ENCODE measurements around the gene UBXN4. TPM values are rescaled to one million over a fixed set of nuclear protein-coding genes. Genes with fewer than 3 reads are reported as not detected.
"Not testable (repeated sequence)": the region's sequence is repeated elsewhere in the genome, so short reads cannot be mapped to it uniquely, and the experiment has no call there.

Gene UBXN4
- total RNA-seq, 2 experiments from 2014 or later: 97.0 to 104 TPM

DNA sequence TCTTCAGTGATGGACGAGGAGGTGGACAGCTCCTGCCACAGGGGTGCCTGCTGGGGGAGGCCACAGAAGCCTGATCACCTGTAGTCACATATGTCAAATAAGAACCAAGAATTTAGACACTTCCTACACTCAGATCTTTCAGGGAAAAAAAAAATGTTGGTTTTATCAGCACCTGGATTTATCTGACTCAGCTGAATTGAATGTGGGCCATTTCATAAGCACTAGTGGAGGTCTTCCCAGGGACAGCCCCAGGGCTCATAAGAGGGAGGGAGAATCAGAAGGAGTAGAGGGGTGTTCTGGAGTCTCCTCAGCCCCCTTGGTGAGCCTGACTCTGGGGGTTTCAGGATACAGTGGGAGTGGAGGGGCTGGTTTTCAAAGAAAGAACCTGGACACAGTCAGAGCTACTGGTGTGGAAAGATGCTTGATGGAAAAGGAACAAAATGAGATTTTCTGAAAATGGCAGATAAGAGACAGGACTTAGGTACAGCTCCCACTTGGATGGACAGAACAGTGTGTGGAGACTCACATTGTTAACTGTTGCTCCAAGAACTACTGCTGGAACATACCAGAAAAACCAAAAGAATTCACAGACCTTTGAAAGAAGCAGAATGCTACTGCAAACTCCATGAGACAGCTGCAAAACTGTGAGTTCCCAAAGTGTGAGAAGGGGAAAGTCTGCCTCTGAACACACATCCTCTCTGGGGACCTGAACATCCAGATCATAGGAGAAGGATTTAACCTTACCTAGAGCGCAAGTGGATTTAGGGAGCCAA lies 49.9 kb downstream of the UBXN4 start:
- no peaks in the 10 kb centered on the region for H3K27me3 Mint-ChIP-seq
- H3K9me3 Mint-ChIP-seq (ENCODE audit: low read depth): no peaks in the 10 kb centered on the region
- ChIA-PET POLR2A (interaction anchor here (0.6 kb wide), 1 partner anchor 172 kb away, joined by 4 read pairs; no protein-coding TSS in a partner anchor), CTCF (interaction anchor here (0.7 to 1.5 kb wide), 2 partner anchors 9 to 13 kb away, joined by 3 read pairs; no protein-coding TSS in a partner anchor)
- H3K27ac Mint-ChIP-seq: no peak overlapping the region
- peaks cover 22% of the 10 kb centered on the region for H3K4me1 Mint-ChIP-seq
- no peak for DNase-seq
- no peak overlapping the region for H3K4me3 Mint-ChIP-seq
- intact Hi-C loops (cut with DNase I, micrococcal nuclease): no loop called here
- no peak for ATAC-seq
- H3K36me3 Mint-ChIP-seq (ENCODE audit: low read depth): no peaks in the 10 kb centered on the region

GRCh38 chr2:135792401-135793150 lies 50.9 kb downstream of the UBXN4 start:
- intact Hi-C loops (cut with DNase I, micrococcal nuclease): no loop called here
- ChIA-PET POLR2A (interaction anchor here (0.5 to 0.7 kb wide), 2 partner anchors 26 to 844 kb away, joined by 3 to 4 read pairs; no protein-coding TSS in a partner anchor), CTCF (interaction anchor here (0.7 to 1.5 kb wide), 2 partner anchors 10 to 12 kb away, joined by 3 read pairs; no protein-coding TSS in a partner anchor)
- Mint-ChIP-seq H3K36me3 (ENCODE audit: low read depth) (no peaks in the 10 kb centered on the region), H3K4me3 (no peak overlapping the region), H3K27me3 (no peaks in the 10 kb centered on the region), H3K4me1 (peaks cover 25% of the 10 kb centered on the region), H3K9me3 (ENCODE audit: low read depth) (no peaks in the 10 kb centered on the region), H3K27ac (peak overlapping the region; percentile 45)
- DNase-seq: peak; percentile 58
- peak; percentile 66 for ATAC-seq

DNA sequence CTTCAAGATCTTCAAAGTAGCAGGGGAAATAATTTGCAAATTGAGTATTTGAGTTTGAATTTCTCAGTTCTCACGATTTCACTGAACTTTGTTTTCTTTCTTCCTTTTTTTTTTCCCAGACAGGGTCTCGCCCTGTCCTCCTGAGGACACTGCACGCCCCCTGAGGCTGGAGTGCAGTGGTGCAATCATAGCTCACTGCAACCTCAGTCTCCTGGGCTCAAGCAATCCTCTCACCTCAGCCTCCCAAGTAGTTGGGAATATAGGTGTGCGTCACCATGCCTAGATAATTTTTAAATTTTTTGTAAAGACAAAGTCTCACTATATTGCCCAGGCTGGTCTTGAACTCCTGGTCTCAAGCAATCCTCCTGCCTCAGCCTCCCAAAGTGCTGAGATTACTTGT lies 54.0 kb downstream of the UBXN4 start:
- intact Hi-C loops (cut with DNase I, micrococcal nuclease): loop anchor here in 1 of 2 experiments (5.0 kb wide), 1 partner anchor 808 kb away; no protein-coding TSS in a partner anchor
- DNase-seq; H3K27ac Mint-ChIP-seq; H3K9me3 Mint-ChIP-seq (ENCODE audit: low read depth); ATAC-seq; H3K36me3 Mint-ChIP-seq (ENCODE audit: low read depth); H3K27me3 Mint-ChIP-seq; H3K4me3 Mint-ChIP-seq; POLR2A ChIA-PET: not testable (repeated sequence)
- CTCF ChIA-PET: interaction anchor here (0.6 to 5.9 kb wide), 2 partner anchors 12 to 262 kb away, joined by 4 to 60 read pairs; no protein-coding TSS in a partner anchor
- H3K4me1 Mint-ChIP-seq: peaks cover 29% of the 10 kb centered on the region

- intact Hi-C loops (cut with DNase I, micrococcal nuclease): loop anchor here in 1 of 2 experiments (1.0 to 5.0 kb wide), 2 partner anchors 792 to 809 kb away; no protein-coding TSS in a partner anchor
- Mint-ChIP-seq H3K36me3 (ENCODE audit: low read depth) (peaks cover 11% of the 10 kb centered on the region), H3K27ac (no peak overlapping the region), H3K27me3 (no peaks in the 10 kb centered on the region), H3K4me1 (peaks cover 29% of the 10 kb centered on the region), H3K9me3 (ENCODE audit: low read depth) (peaks cover 10% of the 10 kb centered on the region), H3K4me3 (no peak overlapping the region)
- no peak for DNase-seq
- ChIA-PET CTCF (interaction anchor here (0.7 to 5.9 kb wide), 23 partner anchors 9 to 793 kb away, joined by 3 to 60 read pairs (median 6); no protein-coding TSS in a partner anchor), POLR2A (interaction anchor here (0.7 kb wide), 1 partner anchor 422 kb away, joined by 3 read pairs; no protein-coding TSS in a partner anchor)
- ATAC-seq: no peak
Observed at GRCh38 chr2:135796606-135797005, 55.0 kb downstream of the UBXN4 start.

DNA sequence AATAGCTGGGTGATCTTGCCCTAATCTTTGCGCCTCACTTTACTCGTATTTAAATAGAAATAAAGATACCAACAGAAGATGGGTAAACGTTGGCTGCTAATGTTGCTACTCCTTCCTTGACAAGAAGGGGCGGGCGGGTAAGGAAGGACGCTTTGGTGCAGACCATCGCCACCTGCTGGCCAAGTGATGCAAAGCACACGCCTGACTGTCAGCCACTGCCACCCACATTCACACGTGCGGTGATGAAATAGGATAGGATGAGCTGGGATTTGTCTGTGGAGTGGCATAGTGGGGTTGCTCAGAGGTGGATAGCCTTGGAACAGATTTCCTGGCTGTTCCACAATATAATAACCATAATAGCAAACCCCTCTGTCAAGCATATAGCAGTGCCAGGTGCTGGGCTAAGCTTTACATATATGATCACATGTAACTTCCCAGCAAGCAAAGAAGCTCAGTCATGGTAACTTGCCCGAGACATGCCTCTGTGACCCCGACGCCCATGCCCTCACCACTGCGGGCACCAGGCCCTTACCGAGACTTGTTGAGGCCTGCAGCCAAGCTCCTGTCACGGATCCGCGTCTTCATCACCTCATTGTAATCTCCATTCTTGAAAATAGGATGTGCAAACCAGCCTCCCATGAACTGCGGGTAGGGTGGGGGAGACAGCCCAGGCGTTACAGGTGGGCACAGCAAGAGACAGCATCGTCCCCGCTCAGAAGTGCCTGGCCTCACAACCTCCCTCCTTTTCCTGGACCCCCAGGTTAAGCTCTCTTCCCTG lies 56.0 kb downstream of the UBXN4 start:
- Mint-ChIP-seq H3K36me3 (ENCODE audit: low read depth) (peaks cover 11% of the 10 kb centered on the region), H3K27ac (no peak overlapping the region), H3K27me3 (no peaks in the 10 kb centered on the region), H3K4me3 (no peak overlapping the region), H3K9me3 (ENCODE audit: low read depth) (peaks cover 14% of the 10 kb centered on the region), H3K4me1 (peaks cover 21% of the 10 kb centered on the region)
- CTCF ChIA-PET: interaction anchor here (0.6 to 5.9 kb wide), 46 partner anchors 8 to 809 kb away, joined by 3 to 60 read pairs (median 5); partner anchors contain the start of genes MCM6 and UBXN4
- intact Hi-C loops (cut with DNase I, micrococcal nuclease): loop anchor here in 1 of 2 experiments (1.0 to 5.0 kb wide), 2 partner anchors 793 to 810 kb away; no protein-coding TSS in a partner anchor
- POLR2A ChIA-PET: interaction anchor here (0.6 to 1.3 kb wide), 3 partner anchors 22 to 259 kb away, joined by 3 to 5 read pairs (median 4); partner anchors contain the start of gene MCM6
- peak; percentile 92 for DNase-seq
- peak; percentile 86 for ATAC-seq

DNA sequence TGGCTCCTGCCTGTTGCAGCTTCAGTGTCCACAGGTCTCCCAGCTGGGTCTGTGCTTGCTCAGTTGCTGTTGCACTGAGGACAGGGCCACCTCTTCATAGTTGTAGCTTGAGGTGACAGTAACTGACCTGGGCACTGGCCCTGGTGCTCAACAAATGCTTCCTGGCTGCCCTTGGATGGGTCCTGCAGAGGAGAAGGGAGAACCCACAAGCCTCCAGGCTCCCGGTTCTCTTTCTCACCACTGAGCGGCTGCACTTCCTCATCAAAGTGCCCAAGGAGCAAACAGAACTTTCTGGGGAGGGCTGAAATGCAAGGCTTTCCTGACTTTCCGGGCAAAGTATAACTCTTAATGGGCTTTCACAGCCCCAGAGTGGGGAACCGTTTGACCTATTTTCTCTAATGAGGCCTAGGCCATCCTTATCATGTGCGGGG lies 56.6 kb downstream of the UBXN4 start:
- ChIA-PET CTCF (interaction anchor here (0.6 to 5.9 kb wide), 36 partner anchors 8 to 809 kb away, joined by 3 to 60 read pairs (median 6); partner anchors contain the start of gene UBXN4), POLR2A (interaction anchor here (0.6 to 1.3 kb wide), 2 partner anchors 77 to 258 kb away, joined by 4 to 5 read pairs; partner anchors contain the start of gene MCM6)
- intact Hi-C loops (cut with DNase I, micrococcal nuclease): loop anchor here in 1 of 2 experiments (5.0 kb wide), 1 partner anchor 811 kb away; no protein-coding TSS in a partner anchor
- Mint-ChIP-seq H3K4me3 (no peak overlapping the region), H3K36me3 (ENCODE audit: low read depth) (peaks cover 11% of the 10 kb centered on the region), H3K27me3 (no peaks in the 10 kb centered on the region), H3K27ac (no peak overlapping the region), H3K9me3 (ENCODE audit: low read depth) (peaks cover 14% of the 10 kb centered on the region), H3K4me1 (peaks cover 16% of the 10 kb centered on the region)
- DNase-seq (no peak), ATAC-seq (no peak)

DNA sequence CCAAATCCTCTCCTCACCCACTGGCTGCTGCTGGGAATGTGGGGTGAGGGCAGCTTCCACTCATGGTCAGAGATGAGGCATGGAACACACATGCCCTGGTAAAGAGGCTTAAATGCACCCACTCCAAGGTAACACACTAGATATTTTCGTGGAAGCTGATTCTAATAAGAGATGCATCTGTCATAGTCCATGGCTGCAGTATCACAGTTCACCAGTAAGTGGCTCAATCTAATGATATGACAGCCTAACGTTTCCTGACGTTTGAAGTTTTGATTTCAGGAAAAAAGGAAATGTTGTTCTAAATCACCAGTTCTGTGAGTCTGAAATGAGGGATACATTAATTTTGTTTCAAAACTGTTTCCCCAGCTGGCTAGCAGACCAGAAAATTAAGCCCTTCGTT lies 57.1 kb downstream of the UBXN4 start:
- Mint-ChIP-seq H3K9me3 (ENCODE audit: low read depth) (peaks cover 14% of the 10 kb centered on the region), H3K4me1 (peaks cover 16% of the 10 kb centered on the region), H3K4me3 (no peak overlapping the region), H3K36me3 (ENCODE audit: low read depth) (peaks cover 11% of the 10 kb centered on the region), H3K27me3 (no peaks in the 10 kb centered on the region), H3K27ac (no peak overlapping the region)
- DNase-seq (no peak), ATAC-seq (no peak)
- intact Hi-C loops (cut with DNase I, micrococcal nuclease): loop anchor here in 1 of 2 experiments (5.0 kb wide), 1 partner anchor 811 kb away; no protein-coding TSS in a partner anchor
- ChIA-PET CTCF (interaction anchor here (0.5 to 5.9 kb wide), 21 partner anchors 9 to 1471 kb away, joined by 3 to 60 read pairs (median 5); no protein-coding TSS in a partner anchor), POLR2A (interaction anchor here (1.3 kb wide), 1 partner anchor 77 kb away, joined by 5 read pairs; the partner anchor contains the start of gene MCM6)

DNA sequence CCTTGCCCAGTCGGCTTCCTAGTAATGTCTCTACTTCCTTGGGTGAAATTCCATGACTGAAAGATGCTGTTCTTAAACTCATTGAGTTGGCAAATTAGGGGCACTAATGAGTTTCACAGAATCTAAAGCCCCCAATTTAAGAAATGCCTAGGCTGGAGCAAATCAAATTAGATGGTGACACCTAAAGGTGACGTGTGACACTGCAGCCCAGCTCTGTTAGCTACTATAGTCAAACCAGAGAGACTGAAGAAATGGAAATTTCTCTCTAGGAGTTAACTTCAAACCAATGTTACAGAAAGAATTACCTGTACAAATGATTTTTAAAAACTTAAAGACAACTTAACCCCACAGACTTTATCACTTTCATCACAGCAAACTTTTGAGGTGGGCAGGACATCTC lies 58.1 kb downstream of the UBXN4 start:
- H3K36me3 Mint-ChIP-seq (ENCODE audit: low read depth): peaks cover 11% of the 10 kb centered on the region
- H3K4me1 Mint-ChIP-seq: peaks cover 12% of the 10 kb centered on the region
- ATAC-seq (no peak), DNase-seq (no peak)
- no peak overlapping the region for H3K4me3 Mint-ChIP-seq
- ChIA-PET CTCF (interaction anchor here (0.6 to 5.9 kb wide), 7 partner anchors 11 to 253 kb away, joined by 3 to 60 read pairs (median 4); no protein-coding TSS in a partner anchor), POLR2A (interaction anchor here (0.5 kb wide), 1 partner anchor 51 kb away, joined by 3 read pairs; no protein-coding TSS in a partner anchor)
- peaks cover 14% of the 10 kb centered on the region for H3K9me3 Mint-ChIP-seq (ENCODE audit: low read depth)
- H3K27me3 Mint-ChIP-seq: no peaks in the 10 kb centered on the region
- no peak overlapping the region for H3K27ac Mint-ChIP-seq
- intact Hi-C loops (cut with DNase I, micrococcal nuclease): loop anchor here in 1 of 2 experiments (5.0 kb wide), 1 partner anchor 812 kb away; no protein-coding TSS in a partner anchor

DNA sequence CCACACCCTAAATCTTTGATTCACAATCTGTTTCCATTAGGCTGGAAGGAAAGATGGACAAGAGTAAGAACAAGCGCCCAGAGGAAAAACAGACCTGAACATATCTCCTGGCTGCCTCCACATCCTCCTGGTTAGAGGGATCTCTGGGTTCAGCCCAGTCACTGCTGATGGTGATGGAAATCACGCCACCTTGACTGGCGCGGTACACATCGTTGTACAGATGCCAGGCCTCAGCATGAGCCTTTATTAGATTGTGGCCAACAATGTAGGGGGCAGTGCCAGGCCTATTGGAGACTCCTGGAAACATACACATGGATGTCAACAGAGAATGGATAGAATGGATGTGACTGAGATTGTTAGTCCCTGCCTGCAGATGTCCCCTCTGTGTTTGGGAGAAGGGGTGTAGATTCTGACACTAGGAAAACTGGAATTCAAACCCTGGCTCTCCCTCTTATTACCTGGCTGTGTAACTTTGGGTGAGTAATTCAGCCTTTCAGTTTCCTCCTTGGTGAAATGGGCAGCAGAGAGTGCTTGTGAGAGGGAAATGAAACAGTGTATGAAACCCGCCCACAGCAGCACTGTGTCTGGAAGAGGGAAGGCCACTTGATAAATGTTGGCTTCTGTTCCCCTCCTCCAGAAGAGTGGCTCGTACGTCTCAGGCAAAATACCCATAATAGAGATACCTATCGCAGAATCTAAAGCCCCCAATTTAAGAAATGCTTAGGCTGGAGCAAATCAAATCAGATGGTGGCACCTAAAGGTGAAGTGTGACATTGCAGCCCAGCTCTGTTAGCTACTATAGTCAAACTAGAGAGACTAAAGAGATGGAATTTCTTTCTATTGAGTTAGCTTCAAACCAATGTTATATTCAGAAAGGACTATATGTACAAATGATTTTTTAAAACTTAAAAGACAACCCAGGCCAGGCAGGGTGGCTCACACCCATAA lies 59.1 kb downstream of the UBXN4 start:
- peaks cover 14% of the 10 kb centered on the region for H3K9me3 Mint-ChIP-seq (ENCODE audit: low read depth)
- peaks cover 11% of the 10 kb centered on the region for H3K36me3 Mint-ChIP-seq (ENCODE audit: low read depth)
- no peak overlapping the region for H3K4me3 Mint-ChIP-seq
- intact Hi-C loops (cut with DNase I, micrococcal nuclease): no loop called here
- no peaks in the 10 kb centered on the region for H3K27me3 Mint-ChIP-seq
- H3K27ac Mint-ChIP-seq: no peak overlapping the region
- peaks cover 7% of the 10 kb centered on the region for H3K4me1 Mint-ChIP-seq
- ATAC-seq: no peak
- CTCF ChIA-PET: interaction anchor here (0.7 to 5.9 kb wide), 7 partner anchors 11 to 32 kb away, joined by 3 to 60 read pairs (median 5); no protein-coding TSS in a partner anchor
- DNase-seq: no peak
- POLR2A ChIA-PET: no interaction called here
